GM19452 (cell line): Measurements from ENCODE around the gene RFX5.

Experiments
- ATAC-seq: cut with Tn5 transposase; IDR thresholded peaks from one replicate; pipeline ENCODE4 v1.9.1; 2021; ENCODE audit not compliant: unreplicated experiment

Gene RFX5

GRCh38 chr1:151325646-151326429 lies 21.2 kb downstream of the RFX5 start:
- ATAC-seq, result no peak

GRCh38 chr1:151325231-151325630 lies 21.8 kb downstream of the RFX5 start:
- no peak for ATAC-seq

- no peak for ATAC-seq
These were observed 22.6 kb downstream of the RFX5 start for GRCh38 chr1:151324390-151324930.

- no peak for ATAC-seq
These were observed 28.1 kb downstream of the RFX5 start for GRCh38 chr1:151318975-151319374.

- ATAC-seq, result no peak
These were observed 31.4 kb downstream of the RFX5 start for GRCh38 chr1:151315565-151316235.

- no peak for ATAC-seq
These were observed 32.7 kb downstream of the RFX5 start for GRCh38 chr1:151314137-151314875.

- ATAC-seq, result no peak
These were observed 33.6 kb downstream of the RFX5 start for GRCh38 chr1:151313501-151313900.

GRCh38 chr1:151312826-151313225 lies 34.2 kb downstream of the RFX5 start:
- ATAC-seq, result no peak

- no peak for ATAC-seq
These were observed 34.6 kb downstream of the RFX5 start for GRCh38 chr1:151312411-151312810.

GRCh38 chr1:151311589-151312331 lies 35.3 kb downstream of the RFX5 start:
- no peak for ATAC-seq

- no peak for ATAC-seq
These were observed 36.0 kb downstream of the RFX5 start for GRCh38 chr1:151311011-151311410.

GRCh38 chr1:151309811-151310323 lies 37.2 kb downstream of the RFX5 start:
- ATAC-seq, result no peak

- ATAC-seq, result no peak
These were observed 52.1 kb downstream of the RFX5 start for GRCh38 chr1:151294742-151295462.

- ATAC-seq, result no peak
These were observed 54.0 kb downstream of the RFX5 start for GRCh38 chr1:151293093-151293492.

GRCh38 chr1:151292207-151293030 lies 54.6 kb downstream of the RFX5 start:
- ATAC-seq, result no peak

- no peak for ATAC-seq
These were observed 56.2 kb downstream of the RFX5 start for GRCh38 chr1:151290709-151291303.
